WTC11 (cell line): ENCODE data around the gene FYN.

Source experiments
- CREB1 ChIP-seq: sonication (generic); formaldehyde crosslinking; IDR thresholded peaks from 2 replicates; pipeline ENCODE4 v1.8.0; 2023; ENCODE audit warnings: mild to moderate bottlenecking, missing genetic modification reagents
- CTCF ChIP-seq: fragments of 200-600 bp; IDR thresholded peaks from 2 replicates; pipeline ENCODE4 v1.8.0; 2022; ENCODE audit warnings: antibody characterized with exemption
- E2F4 ChIP-seq: sonication (generic); formaldehyde crosslinking; IDR thresholded peaks from 2 replicates; pipeline ENCODE4 v1.8.1; 2022; ENCODE audit warnings: low read depth, mild to moderate bottlenecking, moderate library complexity, missing genetic modification reagents, borderline replicate concordance
- ESRRA ChIP-seq: sonication (generic); formaldehyde crosslinking; IDR thresholded peaks from 2 replicates; pipeline ENCODE4 v1.8.1; 2022; ENCODE audit warnings: mild to moderate bottlenecking, missing genetic modification reagents, borderline replicate concordance
- ETV6 ChIP-seq: sonication (generic); formaldehyde crosslinking; IDR thresholded peaks from 2 replicates; pipeline ENCODE4 v1.8.1; 2022; ENCODE audit warnings: mild to moderate bottlenecking, missing genetic modification reagents
- HMGXB4 ChIP-seq: sonication (generic); formaldehyde crosslinking; IDR thresholded peaks from 2 replicates; pipeline ENCODE4 v1.8.1; 2023; ENCODE audit warnings: mild to moderate bottlenecking, moderate library complexity, missing genetic modification reagents
- JUN ChIP-seq: sonication (generic); formaldehyde crosslinking; IDR thresholded peaks from 2 replicates; pipeline ENCODE4 v1.8.0; 2023; ENCODE audit warnings: mild to moderate bottlenecking, missing genetic modification reagents
- TP53 ChIP-seq: sonication (generic); formaldehyde crosslinking; IDR thresholded peaks from 2 replicates; pipeline ENCODE4 v1.8.1; 2023; ENCODE audit warnings: mild to moderate bottlenecking, missing genetic modification reagents
- ZNF138 ChIP-seq: sonication (generic); formaldehyde crosslinking; conservative IDR thresholded peaks from 2 replicates; pipeline ENCODE4 v1.8.1; 2022; ENCODE audit warnings: mild to moderate bottlenecking, moderate library complexity, missing genetic modification reagents

GRCh38 chr6:111713236-111713635 lies 160.0 kb downstream of the FYN start:
- TF ChIP-seq E2F4 (CRISPR knock-in tag) (no peak), CTCF (no peak), HMGXB4 (CRISPR knock-in tag) (no peak), JUN (CRISPR knock-in tag) (no peak), ESRRA (CRISPR knock-in tag) (no peak), CREB1 (CRISPR knock-in tag) (no peak), TP53 (CRISPR knock-in tag) (no peak), ETV6 (CRISPR knock-in tag) (no peak), ZNF138 (CRISPR knock-in tag) (no peak)
